MM.1S (cell line): Measurements from ENCODE around the gene YWHAH.

Experiments
- CTCF ChIP-seq: fragments of 300-600 bp; sonication (generic); IDR thresholded peaks from 2 replicates; pipeline ENCODE4 v1.5.1; 2016; ENCODE audit warnings: antibody characterized with exemption, low read length, mixed read lengths
- EZH2phosphoT487 ChIP-seq: fragments of 300-600 bp; sonication (generic); IDR thresholded peaks from 2 replicates; pipeline ENCODE4 v1.6.1; 2018; ENCODE audit warnings: antibody characterized with exemption, low read length

GRCh38 chr22:31977939-31978338 lies 33.6 kb downstream of the YWHAH start:
- no peak for TF ChIP-seq CTCF
- no peak for TF ChIP-seq EZH2phosphoT487
